Stimulated activated CD8-positive, alpha-beta memory T cell treated with anti-CD3 and anti-CD28 coated beads, Interleukin-15, amount 100 ng/mL, for 48 hours (primary cell): ENCODE data around the gene NFASC.

Source experiments
- DNase-seq, 2 donors: peaks; one replicate each; pipeline ENCODE4 v3.0.0-alpha.2; 2020; ENCODE audit warnings: low read depth in 2 of 2

Gene NFASC

GRCh38 chr1:205062895-205063294 is 192.2 kb downstream of the NFASC start:
- no peak for DNase-seq

- no peak for DNase-seq
Observed at GRCh38 chr1:205064301-205064700, 193.6 kb downstream of the NFASC start.

- no peak for DNase-seq
Observed at GRCh38 chr1:205064741-205065316, 194.2 kb downstream of the NFASC start.

- DNase-seq: no peak
Observed at GRCh38 chr1:205065666-205066065, 195.0 kb downstream of the NFASC start.

- no peak for DNase-seq
Observed at GRCh38 chr1:205066141-205066818, 195.6 kb downstream of the NFASC start.

- no peak for DNase-seq
Observed at GRCh38 chr1:205067031-205067430, 196.4 kb downstream of the NFASC start.

GRCh38 chr1:205068001-205068400 is 197.3 kb downstream of the NFASC start:
- no peak for DNase-seq

GRCh38 chr1:205068457-205069040 is 197.9 kb downstream of the NFASC start:
- DNase-seq: no peak

GRCh38 chr1:205069371-205070125 is 198.9 kb downstream of the NFASC start:
- DNase-seq: no peak

GRCh38 chr1:205071028-205071409 is 200.4 kb downstream of the NFASC start:
- no peak for DNase-seq

- DNase-seq: no peak
Observed at GRCh38 chr1:205071801-205072200, 201.1 kb downstream of the NFASC start.

GRCh38 chr1:205072286-205072685 is 201.6 kb downstream of the NFASC start:
- DNase-seq: no peak
